GM19467 (cell line): ENCODE data around the gene TESK2.
A peak's percentile ranks its signal among the peaks of the same experiment; 100 is the strongest.
"Not testable (repeated sequence)": the region's sequence is repeated elsewhere in the genome, so short reads cannot be mapped to it uniquely, and the experiment has no call there.

Experiments
- ATAC-seq: cut with Tn5 transposase; IDR thresholded peaks from one replicate; pipeline ENCODE4 v1.9.1; 2021; ENCODE audit warnings: mild to moderate bottlenecking, moderate library complexity; ENCODE audit not compliant: unreplicated experiment

TESK2 gene

GRCh38 chr1:45510036-45510971, 19.3 kb upstream of the TESK2 start:
- no peak for ATAC-seq

GRCh38 chr1:45508295-45509151, 17.6 kb upstream of the TESK2 start:
- ATAC-seq: no peak

DNA sequence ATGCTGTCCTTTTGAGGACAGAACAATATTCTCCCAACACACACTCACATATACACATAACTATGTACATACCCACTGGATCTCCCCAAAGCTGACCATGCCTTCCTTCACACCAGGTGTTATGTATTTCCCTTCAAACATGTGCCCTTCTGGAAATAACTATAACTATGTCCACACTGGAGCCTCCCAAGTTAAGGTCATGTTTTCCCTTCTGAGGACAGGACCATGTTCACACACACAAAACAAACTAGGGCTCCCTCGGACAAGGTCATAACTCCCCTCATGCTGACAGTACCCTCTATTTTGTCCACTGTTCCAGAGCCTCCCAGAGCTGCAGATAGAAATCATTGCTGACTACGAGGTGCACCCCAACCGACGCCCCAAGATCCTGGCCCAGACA, 16.9 kb upstream of the TESK2 start:
- ATAC-seq: no peak

DNA sequence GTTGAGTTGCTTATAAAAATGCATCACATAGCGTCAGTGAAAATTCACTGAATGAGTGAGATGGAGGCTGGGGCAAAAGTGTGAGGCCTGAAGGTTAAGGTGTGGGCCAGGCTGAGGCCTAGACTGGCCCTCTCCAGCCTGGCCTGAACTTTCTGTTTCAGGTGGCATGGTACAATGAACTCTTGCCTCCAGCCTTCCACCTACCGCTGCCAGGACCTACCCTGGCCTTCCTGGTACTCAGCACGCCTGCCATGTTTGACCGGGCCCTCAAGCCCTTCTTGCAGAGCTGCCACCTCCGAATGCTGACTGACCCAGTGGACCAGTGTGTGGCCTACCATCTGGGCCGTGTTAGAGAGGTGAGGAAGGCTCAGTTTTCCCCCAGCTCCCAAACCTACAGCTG, 16.2 kb upstream of the TESK2 start:
- no peak for ATAC-seq

GRCh38 chr1:45503462-45504360, 12.7 kb upstream of the TESK2 start:
- ATAC-seq: no peak

DNA sequence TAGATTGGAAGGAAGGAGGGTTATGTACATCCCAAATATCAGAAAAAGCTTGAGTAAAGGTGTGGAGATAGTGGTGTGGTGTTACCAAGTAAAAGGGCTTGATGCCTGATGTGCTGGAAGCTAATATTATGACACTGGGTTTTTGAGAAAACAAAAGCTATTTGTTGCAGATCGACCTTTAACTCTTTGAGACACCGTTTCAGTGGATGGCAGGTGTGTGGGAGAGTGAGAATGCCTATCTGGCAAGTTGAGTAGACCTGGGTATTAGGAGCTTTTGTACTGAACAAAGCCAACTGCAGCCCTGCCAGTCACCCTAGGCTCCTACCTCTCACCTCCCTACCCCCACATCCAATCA, 10.5 kb upstream of the TESK2 start:
- no peak for ATAC-seq

GRCh38 chr1:45499415-45499769, 8.4 kb upstream of the TESK2 start:
- ATAC-seq: peak; percentile 3

- no peak for ATAC-seq
These were observed 7.3 kb upstream of the TESK2 start for GRCh38 chr1:45498279-45498678.

DNA sequence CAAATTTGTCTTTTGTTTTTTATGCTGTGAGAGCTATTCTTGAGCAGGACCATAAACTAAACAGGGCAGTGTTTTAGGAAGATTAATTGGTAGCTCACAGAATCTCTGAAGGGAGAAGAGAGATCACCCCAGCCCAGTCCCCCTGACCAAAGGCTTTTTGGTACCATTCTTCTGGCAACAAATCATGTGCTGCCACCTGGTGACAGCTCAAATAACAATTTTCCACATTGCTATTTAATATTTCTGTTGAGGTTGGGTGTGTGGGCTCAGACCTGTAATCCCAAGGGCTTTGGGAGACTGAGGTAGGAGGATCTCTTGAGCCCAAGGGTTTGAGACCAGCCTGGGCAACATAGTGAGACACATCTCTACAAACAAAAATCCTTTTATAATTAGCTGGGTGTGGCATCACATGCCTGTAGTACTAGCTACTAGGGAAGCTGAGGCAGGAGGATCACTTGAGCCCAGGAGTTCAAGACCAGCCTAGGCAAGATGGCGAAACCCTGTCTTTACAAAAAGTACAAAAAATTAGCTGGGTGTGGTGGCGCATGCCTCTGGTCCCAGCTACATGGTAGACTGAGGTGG, 2.2 kb upstream of the TESK2 start:
- ATAC-seq: no peak

- ATAC-seq: no peak
These were observed 1.7 kb upstream of the TESK2 start for GRCh38 chr1:45492691-45493090.

DNA sequence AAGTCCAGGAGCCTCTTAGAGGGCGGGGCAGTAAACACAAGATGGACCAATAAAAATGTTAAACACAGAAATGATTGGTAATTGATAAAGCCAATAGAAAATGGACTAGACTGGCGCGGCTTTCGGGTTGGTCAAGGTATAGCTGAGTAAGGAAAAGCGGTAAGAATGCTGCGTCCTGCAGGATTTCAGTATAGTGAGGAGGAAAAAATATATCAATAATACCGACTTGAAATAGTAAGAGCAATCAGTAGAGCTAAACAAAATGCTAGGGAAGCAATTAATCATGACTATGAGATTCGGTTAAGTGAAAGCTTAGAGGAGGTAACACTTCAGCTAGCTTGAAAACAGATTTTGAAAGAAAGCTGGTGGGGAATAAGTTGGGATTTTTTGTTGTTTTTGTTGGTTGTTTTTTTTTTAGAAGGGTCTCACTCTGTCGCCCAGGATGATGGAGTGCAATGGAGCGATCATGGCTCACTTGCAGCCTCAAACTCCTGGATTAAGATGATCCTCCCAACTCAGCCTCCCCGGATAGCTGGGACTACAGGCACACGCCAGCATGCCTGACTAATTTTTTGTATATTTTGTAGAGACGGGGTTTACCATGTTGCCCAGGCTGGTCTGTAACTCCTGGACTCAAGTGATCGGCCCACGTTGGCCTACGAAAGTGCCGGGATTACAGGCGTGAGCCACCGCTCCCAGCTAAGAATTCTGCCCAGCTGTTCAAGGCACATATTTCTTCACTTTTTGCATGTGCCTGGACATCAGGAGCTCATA, 711 bp upstream of the TESK2 start:
- no peak for ATAC-seq

GRCh38 chr1:45490121-45490625, 790 bp downstream of the TESK2 start:
- ATAC-seq: no peak

DNA sequence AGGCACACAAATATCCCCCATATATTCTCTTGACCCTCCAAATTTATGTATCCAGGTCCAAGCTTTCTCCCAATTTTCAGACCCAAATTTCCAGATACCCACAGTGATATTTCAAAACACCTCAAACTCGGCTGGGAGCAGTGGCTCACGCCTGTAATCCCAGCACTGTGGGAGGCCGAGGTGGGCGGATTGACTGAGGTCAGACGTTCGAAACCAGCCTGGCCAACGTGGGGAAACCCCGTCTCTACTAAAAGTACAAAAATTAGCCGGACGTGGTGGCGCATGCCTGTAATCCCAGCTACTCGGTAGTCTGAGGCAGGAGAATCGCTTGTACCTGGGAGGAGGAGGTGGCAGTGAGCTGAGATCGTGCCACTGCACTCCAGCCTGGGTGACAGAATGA, 1.6 kb downstream of the TESK2 start:
- ATAC-seq: not testable (repeated sequence)

GRCh38 chr1:45488666-45489377, 2.1 kb downstream of the TESK2 start:
- no peak for ATAC-seq

DNA sequence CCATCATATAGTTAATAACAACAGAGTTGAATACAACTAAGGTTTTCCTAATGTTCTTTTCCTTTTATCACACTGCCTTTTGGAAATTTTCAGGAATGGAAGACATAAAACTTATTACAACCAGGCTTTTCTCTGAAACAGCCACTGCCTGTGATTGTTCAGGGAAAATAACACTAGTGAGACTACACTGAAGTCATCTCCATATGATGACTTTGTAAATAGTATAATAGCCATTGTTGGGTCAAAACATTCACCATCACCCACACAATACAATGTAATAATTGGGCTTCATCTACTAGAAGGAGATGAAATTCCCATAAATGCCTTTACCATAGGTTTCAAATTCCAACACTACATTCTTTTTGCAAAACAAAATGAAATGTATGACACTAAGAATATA, 5.0 kb downstream of the TESK2 start:
- no peak for ATAC-seq

DNA sequence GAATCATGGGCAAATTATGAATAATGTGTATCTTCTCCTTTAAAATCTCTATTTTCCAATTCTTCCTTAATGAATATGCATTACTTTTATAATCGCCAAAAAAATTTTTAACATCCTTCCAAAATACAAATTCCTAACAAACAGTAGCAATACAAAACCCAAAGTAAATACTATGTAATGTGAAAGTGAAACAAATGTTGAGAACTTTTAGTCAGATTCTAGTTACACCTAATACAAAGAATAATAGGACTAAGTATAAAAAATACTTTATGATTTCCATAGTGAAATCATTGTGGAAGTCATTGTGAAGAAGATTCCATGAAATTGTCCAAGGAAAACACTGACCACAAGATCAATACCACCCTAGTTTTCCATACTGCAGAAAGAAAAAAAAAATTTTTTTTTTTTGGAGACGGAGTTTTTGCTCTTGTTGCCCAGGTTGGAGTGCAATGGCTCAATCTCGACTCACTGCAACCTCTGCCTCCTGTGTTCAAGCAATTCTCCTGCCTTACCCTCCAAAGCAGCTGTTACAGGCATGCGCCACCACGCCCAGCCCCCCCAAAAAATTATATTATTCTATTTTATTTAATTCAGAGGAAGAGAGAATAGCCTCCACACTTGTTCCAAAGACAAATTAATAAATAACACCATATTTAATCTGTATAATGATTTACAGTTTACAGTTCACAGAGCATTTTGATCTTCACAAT, 11.8 kb downstream of the TESK2 start:
- no peak for ATAC-seq

- no peak for ATAC-seq
These were observed 12.7 kb downstream of the TESK2 start for GRCh38 chr1:45478121-45478814.

DNA sequence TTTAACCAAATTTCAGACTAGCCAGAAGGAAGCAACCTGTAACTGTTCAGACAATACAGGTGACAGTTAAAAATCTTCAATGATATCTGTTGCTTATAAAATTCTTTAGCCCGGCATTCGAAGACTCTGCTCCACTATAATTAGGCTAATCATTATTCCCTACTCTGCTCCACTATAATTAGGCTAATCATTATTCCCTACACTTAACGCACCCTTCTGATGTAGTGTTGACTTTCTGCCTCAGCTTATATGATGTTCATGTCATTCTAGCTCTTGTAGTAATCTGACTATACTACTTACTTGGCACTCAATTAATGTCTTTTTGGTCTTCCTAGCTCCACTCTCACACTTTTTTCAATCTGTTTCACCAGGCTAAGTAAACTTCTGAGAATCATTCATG, 13.3 kb downstream of the TESK2 start:
- no peak for ATAC-seq
